Stimulated activated CD8-positive, alpha-beta memory T cell treated with anti-CD3 and anti-CD28 coated beads, Interleukin-7, amount 100 ng/mL, for 4 hours (primary cell): Measurements from ENCODE around the gene LYPD6.

Source experiments
- DNase-seq, 2 donors: peaks; one replicate each; pipeline ENCODE4 v3.0.0-alpha.2; 2020; ENCODE audit warnings: low read depth in 2 of 2

Gene LYPD6

GRCh38 chr2:149348291-149348690, 17.9 kb downstream of the LYPD6 start:
- no peak for DNase-seq

- DNase-seq: no peak
These were observed 23.0 kb downstream of the LYPD6 start for GRCh38 chr2:149353421-149353820.

GRCh38 chr2:149355716-149356422, 25.5 kb downstream of the LYPD6 start:
- DNase-seq: no peak

GRCh38 chr2:149357058-149357457, 26.7 kb downstream of the LYPD6 start:
- DNase-seq: no peak

DNA sequence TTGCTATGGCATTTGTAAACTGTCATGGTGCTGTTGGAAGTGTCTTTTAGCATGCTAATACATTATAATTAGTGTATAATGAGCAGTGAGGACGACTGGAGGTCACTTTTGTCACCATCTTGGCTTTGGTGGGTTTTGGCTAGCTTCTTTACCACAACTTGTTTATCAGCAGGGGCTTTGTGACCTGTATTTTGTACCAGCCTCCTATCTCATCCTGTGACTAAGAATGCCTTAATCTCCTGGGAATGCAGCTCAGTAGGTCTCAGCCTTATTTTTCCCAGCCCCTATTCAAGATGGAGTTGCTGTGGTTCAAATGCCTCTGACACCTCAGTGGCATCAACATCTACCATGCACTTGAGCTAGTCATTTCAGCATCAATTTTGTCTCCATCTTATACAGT, 29.7 kb downstream of the LYPD6 start:
- DNase-seq: no peak

GRCh38 chr2:149363958-149364357, 33.6 kb downstream of the LYPD6 start:
- DNase-seq: no peak

DNA sequence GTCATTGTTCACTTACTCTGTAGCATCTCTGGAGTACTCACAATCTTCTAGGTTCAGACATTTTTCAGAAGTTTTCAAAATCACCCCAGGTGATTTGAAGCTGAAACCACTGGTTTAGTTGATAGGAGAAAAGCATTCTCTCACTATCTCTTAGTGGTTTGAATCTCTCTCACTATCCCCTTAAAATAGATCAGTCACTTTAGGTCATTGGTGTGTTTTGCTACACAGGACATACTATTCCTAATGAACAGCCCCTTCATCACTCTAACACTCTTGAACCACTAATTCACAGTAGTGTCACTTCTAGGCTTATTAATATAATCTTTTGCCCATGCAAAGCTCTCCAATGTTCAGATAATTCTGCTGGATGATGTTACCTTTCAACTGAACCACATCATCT, 34.5 kb downstream of the LYPD6 start:
- no peak for DNase-seq

- no peak for DNase-seq
These were observed 35.7 kb downstream of the LYPD6 start for GRCh38 chr2:149365931-149366583.

DNA sequence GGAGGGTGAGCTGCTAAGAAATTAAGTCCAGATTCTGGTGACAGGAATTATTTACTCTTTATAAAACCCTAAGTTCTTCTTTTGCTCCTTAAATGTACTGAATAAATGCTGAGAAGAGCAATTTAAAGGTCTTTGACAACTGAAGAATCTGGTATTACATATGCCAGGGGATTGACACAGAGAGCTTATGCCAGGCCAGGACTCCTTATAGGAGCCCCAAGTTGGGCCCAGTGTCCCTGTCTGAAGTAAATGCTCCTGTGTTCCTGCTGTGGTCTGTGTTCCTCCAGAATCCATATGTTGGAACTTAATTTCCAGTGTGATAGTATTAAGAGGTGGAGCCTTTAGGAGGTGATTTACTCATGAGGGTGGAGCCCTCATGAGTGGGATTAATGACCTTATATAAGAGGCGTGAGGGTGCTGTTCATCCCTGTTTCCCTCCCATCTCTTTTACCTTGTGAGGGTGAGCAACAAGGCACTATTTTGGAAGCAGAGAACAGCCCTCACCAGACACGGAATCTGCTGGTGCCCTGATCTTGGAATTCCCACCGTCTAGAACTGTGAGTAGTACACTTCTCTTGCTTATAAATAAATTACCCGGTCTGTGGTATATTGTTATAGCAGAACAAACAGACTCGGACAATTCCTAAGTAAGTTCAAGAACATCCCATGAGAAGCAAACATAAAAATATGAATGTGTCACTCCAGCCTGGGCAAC, 39.8 kb downstream of the LYPD6 start:
- DNase-seq: no peak

DNA sequence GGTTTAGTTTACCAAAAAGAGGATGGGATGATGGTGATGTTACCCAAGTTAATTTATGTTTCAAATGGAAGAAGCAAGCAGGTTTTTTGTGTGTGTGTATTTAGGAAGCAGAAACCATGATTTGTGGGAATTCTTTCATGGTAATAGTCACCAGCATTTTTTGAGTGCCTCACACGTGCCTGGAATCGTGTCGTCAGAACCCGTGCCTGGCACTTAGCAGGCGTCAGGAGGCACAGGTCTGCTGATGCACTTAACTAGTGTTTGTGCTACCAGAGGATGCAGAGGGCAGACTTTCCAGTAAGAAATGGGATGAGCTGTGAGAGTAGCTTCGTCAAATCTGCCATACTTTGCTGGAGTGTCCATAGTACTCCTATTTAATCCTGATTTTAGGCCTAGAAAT, 41.1 kb downstream of the LYPD6 start:
- DNase-seq: no peak

DNA sequence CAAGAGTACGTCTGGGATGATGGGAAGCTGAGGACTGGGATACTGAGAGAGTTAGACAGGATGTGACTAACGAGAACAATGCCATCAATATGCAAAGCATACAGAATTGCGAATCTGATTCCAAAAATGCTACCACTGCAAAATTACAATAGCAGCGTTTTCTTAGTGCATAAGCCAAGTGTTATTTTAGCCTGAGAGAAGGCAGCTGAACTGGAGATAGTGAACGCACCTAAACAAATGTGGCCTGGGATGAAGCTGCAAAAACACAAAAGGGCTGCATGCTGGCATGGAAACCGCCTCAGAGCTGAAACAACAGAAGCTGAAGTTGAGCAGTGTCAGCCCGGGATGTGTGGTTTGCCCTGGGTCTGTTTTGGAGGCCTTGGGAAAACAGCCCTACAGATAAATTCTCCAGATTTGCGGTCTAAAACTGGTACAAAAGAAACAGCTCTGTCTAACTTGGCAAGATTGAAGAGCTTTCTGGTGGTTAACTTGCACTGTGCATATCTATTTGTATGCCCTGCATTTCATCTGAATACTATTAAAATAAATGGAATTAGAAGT, 45.5 kb downstream of the LYPD6 start:
- DNase-seq: no peak

GRCh38 chr2:149380205-149380604, 49.8 kb downstream of the LYPD6 start:
- DNase-seq: no peak

GRCh38 chr2:149383340-149383739, 53.0 kb downstream of the LYPD6 start:
- no peak for DNase-seq

- no peak for DNase-seq
These were observed 55.0 kb downstream of the LYPD6 start for GRCh38 chr2:149385350-149385749.

GRCh38 chr2:149387411-149387810, 57.0 kb downstream of the LYPD6 start:
- DNase-seq: no peak

GRCh38 chr2:149388120-149388816, 57.9 kb downstream of the LYPD6 start:
- DNase-seq: no peak

GRCh38 chr2:149389506-149390167, 59.2 kb downstream of the LYPD6 start:
- no peak for DNase-seq

- DNase-seq: no peak
These were observed 63.2 kb downstream of the LYPD6 start for GRCh38 chr2:149393614-149394013.

GRCh38 chr2:149394864-149395263, 64.5 kb downstream of the LYPD6 start:
- no peak for DNase-seq

- no peak for DNase-seq
These were observed 69.7 kb downstream of the LYPD6 start for GRCh38 chr2:149399934-149400615.

DNA sequence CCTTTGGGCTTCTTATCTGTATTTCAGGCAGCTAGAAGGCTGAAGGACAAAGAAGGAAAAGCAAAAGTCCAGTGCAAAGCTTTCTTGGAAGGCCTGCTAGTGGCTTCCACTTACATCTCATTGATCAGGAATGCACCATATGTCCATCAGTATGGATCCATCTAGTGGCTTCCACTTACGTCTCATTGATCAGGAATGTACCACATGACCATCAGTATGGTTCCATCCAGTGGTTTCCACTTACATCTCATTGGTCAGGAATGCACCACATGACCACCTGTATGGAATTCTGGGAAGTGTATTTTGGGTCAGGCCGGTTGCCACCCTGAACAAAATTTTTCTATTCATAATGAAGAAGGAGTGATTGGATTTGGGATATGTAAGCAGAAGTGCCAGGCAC, 70.6 kb downstream of the LYPD6 start:
- DNase-seq: no peak
